HCT116 (cell line): Measurements from ENCODE around the gene CLCN4. TPM values are rescaled to one million over a fixed set of nuclear protein-coding genes. Genes with fewer than 3 reads are reported as not detected.
A peak's percentile ranks its signal among the peaks of the same experiment; 100 is the strongest.

Source experiments
- ATAC-seq: fragments of 200-7000 bp; cut with Tn5 transposase; 2 replicates; pipeline ENCODE4 v1.9.1; 2020; ENCODE audit warnings: mild to moderate bottlenecking, moderate library complexity
- BruUV-seq: library from RNA; stranded (reverse); fragments of 400-500 nt; replicated peaks from 2 replicates; lab custom pipeline; 2021; lab: Mats Ljungman, UMichigan
- CTCF ChIA-PET: fragments of 300-600 bp; sonication (Branson Sonifier 250); formaldehyde crosslinking; loops from one replicate; lab custom pipeline; 2021; ENCODE audit warnings: antibody characterized with exemption; lab: Charles Lee
- POLR2A ChIA-PET: fragments of 300-600, 350-600 bp; sonication (Branson Sonifier 250); formaldehyde crosslinking; loops from one replicate; lab custom pipeline; 2021; ENCODE audit warnings: antibody characterized with exemption; lab: Charles Lee
- RAD21 ChIA-PET, 2 experiments: fragments of 300-600 bp; sonication (Branson Sonifier 250); formaldehyde crosslinking; loops; one replicate each; lab custom pipeline; 2023; ENCODE audit warnings: low total read pairs in 2 of 2; ENCODE audit not compliant: uncharacterized antibody in 2 of 2, unreplicated experiment in 2 of 2, low non-redundant PET in 1 of 2; lab: Charles Lee
- DNase-seq: peaks from one replicate; pipeline ENCODE4 v3.0.0-alpha.2; 2010; ENCODE audit warnings: low read depth, low spot score
- H2AFZ ChIP-seq: fragments of 200-600 bp; shearing (Covaris generic), sonication (generic); 2 replicates; pipeline ENCODE4 v1.6.1; 2017; ENCODE audit warnings: low read depth, mixed run types, mixed read lengths, antibody characterized with exemption, low read length; ENCODE audit not compliant: poor library complexity, severe bottlenecking
- H3K27ac ChIP-seq: 2 replicates; pipeline ENCODE4 v1.5.1; 2012; ENCODE audit warnings: low read depth, low read length
- H3K27me3 ChIP-seq: fragments of 200-600 bp; sonication (generic); 2 replicates; pipeline ENCODE4 v1.6.1; 2016; ENCODE audit warnings: mixed run types, low read length, mixed read lengths; ENCODE audit not compliant: insufficient read depth
- H3K36me3 ChIP-seq, 2 experiments: fragments of 200-500 bp in 1 of 2; fragments of 200-600 bp in 1 of 2; sonication (Bioruptor generic) in 1 of 2; sonication (generic) in 1 of 2; 2 replicates each; pipeline versions ENCODE4 v1.5.1 to v1.6.1; 2014 to 2016; ENCODE audit warnings: low read length in 2 of 2, inconsistent platforms in 1 of 2, mixed read lengths in 1 of 2, mixed run types in 1 of 2; ENCODE audit not compliant: insufficient read depth in 2 of 2, control insufficient read depth in 1 of 2
- H3K4me1 ChIP-seq, 2 experiments: fragments of 200-600 bp in 1 of 2; sonication (generic) in 1 of 2; 2 replicates each; pipeline versions ENCODE4 v1.5.1 to v1.6.1; 2012 to 2017; ENCODE audit warnings: low read length in 2 of 2, inconsistent platforms in 1 of 2, mild to moderate bottlenecking in 1 of 2, mixed read lengths in 1 of 2, mixed run types in 1 of 2, moderate library complexity in 1 of 2; ENCODE audit not compliant: insufficient read depth in 2 of 2, control insufficient read depth in 1 of 2
- H3K4me2 ChIP-seq: fragments of 200-600 bp; sonication (generic); 2 replicates; pipeline ENCODE4 v1.6.1; 2017; ENCODE audit warnings: mixed run types, low read length, mixed read lengths
- H3K4me3 ChIP-seq, 2 experiments: fragments of 200-600 bp in 1 of 2; sonication (generic) in 1 of 2; replicated peaks in 1 of 2; 2 replicates each; pipeline ENCODE4 v1.5.1; 2011 to 2016; ENCODE audit warnings: low read length in 2 of 2, control low read depth in 1 of 2, low read depth in 1 of 2, mild to moderate bottlenecking in 1 of 2, mixed read lengths in 1 of 2, mixed run types in 1 of 2
- H3K79me2 ChIP-seq: fragments of 200-600 bp; sonication (generic); 2 replicates; pipeline ENCODE4 v1.6.1; 2017; ENCODE audit warnings: mild to moderate bottlenecking, mixed run types, low read length, moderate library complexity, mixed read lengths; ENCODE audit not compliant: insufficient read depth
- H3K9ac ChIP-seq: fragments of 200-600 bp; sonication (generic); 2 replicates; pipeline ENCODE4 v1.6.1; 2016; ENCODE audit warnings: low read length, mixed read lengths
- H3K9me2 ChIP-seq: fragments of 200-600 bp; sonication (generic), shearing (Covaris generic); 2 replicates; pipeline ENCODE4 v1.6.1; 2017; ENCODE audit warnings: mixed run types, mild to moderate bottlenecking, moderate library complexity; ENCODE audit not compliant: insufficient read depth
- H3K9me3 ChIP-seq, 2 experiments: fragments of 200-500 bp in 1 of 2; fragments of 200-600 bp in 1 of 2; sonication (Bioruptor generic) in 1 of 2; sonication (generic) in 1 of 2; 2 replicates each; pipeline ENCODE4 v1.6.1; 2014 to 2017; ENCODE audit warnings: low read length in 2 of 2, mixed read lengths in 2 of 2, inconsistent platforms in 1 of 2, low read depth in 1 of 2, mild to moderate bottlenecking in 1 of 2, mixed run types in 1 of 2, moderate library complexity in 1 of 2; ENCODE audit not compliant: control insufficient read depth in 1 of 2, insufficient read depth in 1 of 2
- H4K20me1 ChIP-seq: fragments of 200-600 bp; sonication (generic), shearing (Covaris generic); 2 replicates; pipeline ENCODE4 v1.6.1; 2017; ENCODE audit warnings: mixed run types, mild to moderate bottlenecking, moderate library complexity; ENCODE audit not compliant: insufficient read depth
- CBX3 ChIP-seq: IDR thresholded peaks from 2 replicates; pipeline ENCODE4 v1.6.1; 2012; ENCODE audit warnings: low read depth
- CTCF ChIP-seq, 3 experiments: fragments of 200-600 bp in 1 of 3; sonication (generic) in 1 of 3; IDR thresholded peaks in 2 of 3; conservative IDR thresholded peaks in 1 of 3; 2 replicates each; pipeline ENCODE4 v1.5.1; 2012 to 2017; ENCODE audit warnings: low read depth in 2 of 3, low read length in 2 of 3, antibody characterized with exemption in 1 of 3, borderline replicate concordance in 1 of 3, control low read depth in 1 of 3, mild to moderate bottlenecking in 1 of 3, mixed read lengths in 1 of 3, mixed run types in 1 of 3, moderate library complexity in 1 of 3; ENCODE audit not compliant: insufficient read depth in 1 of 3
- EGR1 ChIP-seq: IDR thresholded peaks from 2 replicates; pipeline ENCODE4 v1.6.1; 2012; ENCODE audit warnings: low read depth
- ELF1 ChIP-seq: IDR thresholded peaks from 2 replicates; pipeline ENCODE4 v1.6.1; 2012; ENCODE audit warnings: low read depth, borderline replicate concordance
- EZH2phosphoT487 ChIP-seq: fragments of 200-600 bp; IDR thresholded peaks from 2 replicates; pipeline ENCODE4 v1.6.1; 2018; ENCODE audit warnings: antibody characterized with exemption, borderline replicate concordance
- FOSL1 ChIP-seq: IDR thresholded peaks from 2 replicates; pipeline ENCODE4 v1.6.1; 2012; ENCODE audit warnings: low read depth
- POLR2A ChIP-seq: IDR thresholded peaks from 2 replicates; pipeline ENCODE4 v1.7.0; 2011; ENCODE audit warnings: borderline replicate concordance; ENCODE audit not compliant: insufficient read depth, insufficient read length; ENCODE audit errors: extremely low read depth
- POLR2AphosphoS5 ChIP-seq: IDR thresholded peaks from 2 replicates; pipeline ENCODE4 v1.6.1; 2011; ENCODE audit warnings: mild to moderate bottlenecking, low read depth, low read length, moderate library complexity
- SIN3A ChIP-seq: IDR thresholded peaks from 2 replicates; pipeline ENCODE4 v1.6.1; 2012; ENCODE audit warnings: low read depth
- SP1 ChIP-seq: IDR thresholded peaks from 2 replicates; pipeline ENCODE4 v1.6.1; 2012; ENCODE audit warnings: low read depth
- SRF ChIP-seq: IDR thresholded peaks from 2 replicates; pipeline ENCODE4 v1.6.1; 2012; ENCODE audit warnings: low read depth
- TCF7L2 ChIP-seq: IDR thresholded peaks from 2 replicates; pipeline ENCODE4 v1.7.0; 2011; ENCODE audit warnings: borderline replicate concordance, inconsistent platforms; ENCODE audit not compliant: insufficient read depth, insufficient read length; ENCODE audit errors: extremely low read depth
- YY1 ChIP-seq: IDR thresholded peaks from 2 replicates; pipeline ENCODE4 v1.6.1; 2011; ENCODE audit warnings: low read length, low read depth, moderate library complexity, mild to moderate bottlenecking; ENCODE audit not compliant: insufficient replicate concordance; ENCODE audit errors: extremely low read depth
- intact Hi-C: fragments of 100-400 bp; cut with micrococcal nuclease; formaldehyde crosslinking; loops from 2 replicates; pipeline ENCODE4 v1.10.0; 2022
- total RNA-seq: library from RNA; stranded (reverse); gene quantifications from one replicate; pipeline ENCODE4 v1.2.1, GENCODE V29; 2021; ENCODE audit not compliant: unreplicated experiment

CLCN4 gene
- total RNA-seq, 1 experiment from 2014 or later, result 3.1 TPM

DNA sequence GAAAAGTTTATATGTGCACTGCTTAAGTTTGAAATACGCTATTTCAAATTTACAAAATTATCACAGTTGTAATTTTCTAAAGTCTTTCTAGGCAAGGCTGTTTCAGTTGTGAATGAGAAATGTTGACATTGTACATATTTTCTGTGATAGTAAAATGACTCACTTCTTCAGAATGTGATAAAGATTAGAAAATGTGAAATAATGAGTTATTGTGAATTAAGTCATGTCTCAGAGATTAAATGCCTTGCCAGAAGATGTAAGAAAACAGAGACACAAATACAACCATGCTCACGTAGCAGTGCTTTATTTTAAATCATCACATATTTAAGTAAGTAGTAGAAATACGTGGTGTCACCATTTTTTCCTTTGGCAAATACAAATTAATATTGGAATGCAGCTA, 768 bp downstream of the CLCN4 start:
- Histone ChIP-seq H3K79me2 (no peaks in the 10 kb centered on the region), H3K27me3 (no peaks in the 10 kb centered on the region), H3K27ac (no peak overlapping the region)
- intact Hi-C loops, result no loop called here
- RAD21 ChIA-PET, result no interaction called here
- no TSS peak for BruUV-seq
- POLR2A ChIA-PET, result no interaction called here
- TF ChIP-seq SRF (no peak), FOSL1 (no peak), POLR2AphosphoS5 (no peak), CBX3 (no peak), CTCF (IDR thresholded peaks at IDR 0.05 in 2 of 3, conservative IDR thresholded peaks at IDR 0.05 in 1 of 3; ENCODE audit: borderline replicate concordance in 1 of 3, insufficient read depth in 1 of 3, low read depth in 2 of 3, low read length in 2 of 3) (no peak), EGR1 (no peak), SP1 (no peak), ELF1 (no peak), YY1 (no peak), POLR2A (no peak), EZH2phosphoT487 (no peak), TCF7L2 (no peak), SIN3A (no peak)
- TF ChIP-seq, all 23 proteins: peak for 0
- CTCF ChIA-PET, result no interaction called here
- Histone ChIP-seq H2AFZ (peak overlapping the region; percentile 52), H3K9ac (peak overlapping the region; percentile 46), H4K20me1 (no peaks in the 10 kb centered on the region), H3K9me3 (no peaks in the 10 kb centered on the region), H3K4me3 (peak overlapping the region; percentile 40 to 55), H3K9me2 (no peaks in the 10 kb centered on the region), H3K4me1 (peaks cover 4 to 17% of the 10 kb centered on the region in 2 experiments; a peak in 3 of 4 replicates), H3K4me2 (peak overlapping the region; percentile 77), H3K36me3 (no peaks in the 10 kb centered on the region)
- DNase-seq (no peak), ATAC-seq (no peak)
